ENCODE data around the gene C4orf51.

C4orf51 gene

GRCh38 chr4:145760176-145760575 lies 80.2 kb downstream of the C4orf51 start:
- no peak for DNase-seq

GRCh38 chr4:145760961-145761929 lies 81.3 kb downstream of the C4orf51 start:
- no peak for DNase-seq

- no peak for DNase-seq
These were observed 82.8 kb downstream of the C4orf51 start for GRCh38 chr4:145762719-145763118.

GRCh38 chr4:145763399-145763798 lies 83.5 kb downstream of the C4orf51 start:
- DNase-seq, result no peak

- no peak for DNase-seq
These were observed 86.3 kb downstream of the C4orf51 start for GRCh38 chr4:145766273-145766672.

GRCh38 chr4:145769450-145770037 lies 89.6 kb downstream of the C4orf51 start:
- no peak for DNase-seq

GRCh38 chr4:145770124-145770523 lies 90.2 kb downstream of the C4orf51 start:
- no peak for DNase-seq

GRCh38 chr4:145772347-145772746 lies 92.4 kb downstream of the C4orf51 start:
- no peak for DNase-seq

- no peak for DNase-seq
These were observed 93.8 kb downstream of the C4orf51 start for GRCh38 chr4:145773581-145774234.

- no peak for DNase-seq
These were observed 94.5 kb downstream of the C4orf51 start for GRCh38 chr4:145774473-145774872.

GRCh38 chr4:145775406-145775805 lies 95.5 kb downstream of the C4orf51 start:
- DNase-seq, result no peak

GRCh38 chr4:145776208-145776607 lies 96.3 kb downstream of the C4orf51 start:
- DNase-seq, result no peak

- no peak for DNase-seq
These were observed 99.4 kb downstream of the C4orf51 start for GRCh38 chr4:145779319-145779801.

- no peak for DNase-seq
These were observed 101.4 kb downstream of the C4orf51 start for GRCh38 chr4:145781351-145781750.

Data from bone marrow (tissue), 2 donors.